ENCODE measurements around the gene MRPL57. TPM values are rescaled to one million over a fixed set of nuclear protein-coding genes. Genes with fewer than 3 reads are reported as not detected.
"Not testable (repeated sequence)": the region's sequence is repeated elsewhere in the genome, so short reads cannot be mapped to it uniquely, and the experiment has no call there.

MRPL57 gene
- total RNA-seq, 1 experiment from 2014 or later, result 24.9 TPM

GRCh38 chr13:21194756-21195155 lies 18.3 kb downstream of the MRPL57 start:
- not testable (repeated sequence) for DNase-seq (ENCODE audit: low read depth)

GRCh38 chr13:21197606-21198225 lies 21.3 kb downstream of the MRPL57 start:
- not testable (repeated sequence) for DNase-seq (ENCODE audit: low read depth)

- not testable (repeated sequence) for DNase-seq (ENCODE audit: low read depth)
Observed at GRCh38 chr13:21198391-21198790, 21.9 kb downstream of the MRPL57 start.

GRCh38 chr13:21201456-21202190 lies 25.2 kb downstream of the MRPL57 start:
- not testable (repeated sequence) for DNase-seq (ENCODE audit: low read depth)

- no peak for DNase-seq (ENCODE audit: low read depth)
Observed at GRCh38 chr13:21202767-21203531, 26.5 kb downstream of the MRPL57 start.

GRCh38 chr13:21208652-21209154 lies 32.2 kb downstream of the MRPL57 start:
- DNase-seq (ENCODE audit: low read depth), result no peak

- DNase-seq (ENCODE audit: low read depth), result no peak
Observed at GRCh38 chr13:21212138-21212775, 35.8 kb downstream of the MRPL57 start.

GRCh38 chr13:21215419-21215818 lies 39.0 kb downstream of the MRPL57 start:
- not testable (repeated sequence) for DNase-seq (ENCODE audit: low read depth)

- no peak for DNase-seq (ENCODE audit: low read depth)
Observed at GRCh38 chr13:21216332-21216731, 39.9 kb downstream of the MRPL57 start.

GRCh38 chr13:21218351-21219035 lies 42.0 kb downstream of the MRPL57 start:
- DNase-seq (ENCODE audit: low read depth), result no peak

- no peak for DNase-seq (ENCODE audit: low read depth)
Observed at GRCh38 chr13:21219036-21219381, 42.6 kb downstream of the MRPL57 start.

GRCh38 chr13:21219716-21220115 lies 43.3 kb downstream of the MRPL57 start:
- DNase-seq (ENCODE audit: low read depth), result not testable (repeated sequence)

GRCh38 chr13:21221268-21221667 lies 44.8 kb downstream of the MRPL57 start:
- DNase-seq (ENCODE audit: low read depth), result no peak

GRCh38 chr13:21225082-21225481 lies 48.6 kb downstream of the MRPL57 start:
- no peak for DNase-seq (ENCODE audit: low read depth)

GRCh38 chr13:21225841-21226581 lies 49.6 kb downstream of the MRPL57 start:
- DNase-seq (ENCODE audit: low read depth), result no peak

- DNase-seq (ENCODE audit: low read depth), result no peak
Observed at GRCh38 chr13:21227917-21228316, 51.5 kb downstream of the MRPL57 start.

Data from Daoy (cell line).